Measurements from ENCODE around the gene NCKAP5.

- TF ChIP-seq, protein P1, sequence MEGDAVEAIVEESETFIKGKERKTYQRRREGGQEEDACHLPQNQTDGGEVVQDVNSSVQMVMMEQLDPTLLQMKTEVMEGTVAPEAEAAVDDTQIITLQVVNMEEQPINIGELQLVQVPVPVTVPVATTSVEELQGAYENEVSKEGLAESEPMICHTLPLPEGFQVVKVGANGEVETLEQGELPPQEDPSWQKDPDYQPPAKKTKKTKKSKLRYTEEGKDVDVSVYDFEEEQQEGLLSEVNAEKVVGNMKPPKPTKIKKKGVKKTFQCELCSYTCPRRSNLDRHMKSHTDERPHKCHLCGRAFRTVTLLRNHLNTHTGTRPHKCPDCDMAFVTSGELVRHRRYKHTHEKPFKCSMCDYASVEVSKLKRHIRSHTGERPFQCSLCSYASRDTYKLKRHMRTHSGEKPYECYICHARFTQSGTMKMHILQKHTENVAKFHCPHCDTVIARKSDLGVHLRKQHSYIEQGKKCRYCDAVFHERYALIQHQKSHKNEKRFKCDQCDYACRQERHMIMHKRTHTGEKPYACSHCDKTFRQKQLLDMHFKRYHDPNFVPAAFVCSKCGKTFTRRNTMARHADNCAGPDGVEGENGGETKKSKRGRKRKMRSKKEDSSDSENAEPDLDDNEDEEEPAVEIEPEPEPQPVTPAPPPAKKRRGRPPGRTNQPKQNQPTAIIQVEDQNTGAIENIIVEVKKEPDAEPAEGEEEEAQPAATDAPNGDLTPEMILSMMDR (IDR thresholded peaks at IDR 0.05; ENCODE audit: poor library complexity), result no peak
- TF ChIP-seq EZH2 (IDR thresholded peaks at IDR 0.05; ENCODE audit: borderline replicate concordance), result no peak
- no peak for TF ChIP-seq EZH2phosphoT487 (IDR thresholded peaks at IDR 0.05; ENCODE audit: low read depth, severe bottlenecking, unreplicated experiment)
Measured at GRCh38 chr2:132813422-132813821, 754.8 kb downstream of the NCKAP5 start.
